HG03520 (cell line): ENCODE results near the gene FBXO33.
A peak's percentile ranks its signal among the peaks of the same experiment; 100 is the strongest.
"Not testable (repeated sequence)": the region's sequence is repeated elsewhere in the genome, so short reads cannot be mapped to it uniquely, and the experiment has no call there.

Experiments used
- ATAC-seq: cut with Tn5 transposase; IDR thresholded peaks from one replicate; pipeline ENCODE4 v1.9.1; 2021; ENCODE audit warnings: mild to moderate bottlenecking, moderate library complexity; ENCODE audit not compliant: unreplicated experiment

The FBXO33 gene

GRCh38 chr14:39374851-39375250, 57.4 kb downstream of the FBXO33 start:
- no peak for ATAC-seq

- ATAC-seq = no peak
Measured at GRCh38 chr14:39372656-39373055, 59.6 kb downstream of the FBXO33 start.

GRCh38 chr14:39370415-39370814, 61.8 kb downstream of the FBXO33 start:
- no peak for ATAC-seq

- ATAC-seq = no peak
Measured at GRCh38 chr14:39369029-39369428, 63.2 kb downstream of the FBXO33 start.

- peak; percentile 53 for ATAC-seq
Measured at GRCh38 chr14:39368261-39368959, 63.8 kb downstream of the FBXO33 start.

GRCh38 chr14:39367387-39367751, 64.9 kb downstream of the FBXO33 start:
- no peak for ATAC-seq

- ATAC-seq = no peak
Measured at GRCh38 chr14:39366460-39367386, 65.5 kb downstream of the FBXO33 start.

GRCh38 chr14:39365354-39365753, 66.9 kb downstream of the FBXO33 start:
- ATAC-seq = no peak

GRCh38 chr14:39364509-39364908, 67.7 kb downstream of the FBXO33 start:
- ATAC-seq = no peak

GRCh38 chr14:39361556-39361955, 70.7 kb downstream of the FBXO33 start:
- ATAC-seq = not testable (repeated sequence)

- ATAC-seq = no peak
Measured at GRCh38 chr14:39360316-39360715, 71.9 kb downstream of the FBXO33 start.

- ATAC-seq = not testable (repeated sequence)
Measured at GRCh38 chr14:39359069-39359468, 73.2 kb downstream of the FBXO33 start.

GRCh38 chr14:39351708-39352107, 80.5 kb downstream of the FBXO33 start:
- ATAC-seq = no peak

GRCh38 chr14:39350866-39351265, 81.4 kb downstream of the FBXO33 start:
- ATAC-seq = no peak
